RWPE1 (cell line): Measurements from ENCODE around the gene FGF12.

Experiments used
- CTCF ChIA-PET: fragments of 350-600 bp; sonication (Branson Sonifier 250); formaldehyde crosslinking; extraction: SDS; loops from one replicate; lab custom pipeline; 2021; lab: Yijun Ruan, JAX
- POLR2A ChIA-PET: fragments of 400-600 bp; formaldehyde crosslinking; extraction: SDS; loops from one replicate; lab custom pipeline; 2020; ENCODE audit warnings: antibody characterized with exemption; ENCODE audit not compliant: low non-redundant PET; lab: Yijun Ruan, JAX
- DNase-seq: peaks from one replicate; pipeline ENCODE4 v3.0.0; 2012; ENCODE audit warnings: low spot score
- H3K27ac ChIP-seq: fragments of 450-650 bp; 2 replicates; pipeline ENCODE4 v1.5.1; 2017
- CTCF ChIP-seq: fragments of 450-650 bp; conservative IDR thresholded peaks from 2 replicates; pipeline ENCODE4 v1.5.1; 2017; ENCODE audit warnings: low read depth, mild to moderate bottlenecking

Gene FGF12

GRCh38 chr3:192449036-192449435, 278.3 kb downstream of the FGF12 start:
- TF ChIP-seq CTCF, result 0 out of 2 replicates have a peak, but pooled peaks have one; percentile 15
- no peak overlapping the region for H3K27ac ChIP-seq
- POLR2A ChIA-PET, result no interaction called here
- CTCF ChIA-PET, result interaction anchor here (0.6 kb wide), 1 partner anchor 233 kb away, joined by 4 read pairs; no protein-coding TSS in a partner anchor
- DNase-seq, result no peak

GRCh38 chr3:192445770-192446644, 281.3 kb downstream of the FGF12 start:
- DNase-seq, result no peak
- TF ChIP-seq CTCF, result no peak
- no peak overlapping the region for H3K27ac ChIP-seq
- POLR2A ChIA-PET, result no interaction called here
- CTCF ChIA-PET, result interaction anchor here (0.6 kb wide), 1 partner anchor 212 kb away, joined by 9 read pairs; no protein-coding TSS in a partner anchor

GRCh38 chr3:192444791-192445106, 282.6 kb downstream of the FGF12 start:
- CTCF ChIA-PET, result interaction anchor here (0.6 to 1.8 kb wide), 19 partner anchors 8 to 1633 kb away, joined by 3 to 15 read pairs (median 3); no protein-coding TSS in a partner anchor
- no peak overlapping the region for H3K27ac ChIP-seq
- DNase-seq, result no peak
- peak; percentile 79 for TF ChIP-seq CTCF
- POLR2A ChIA-PET, result no interaction called here

GRCh38 chr3:192444096-192444790, 283.1 kb downstream of the FGF12 start:
- DNase-seq, result peak; percentile 54
- ChIA-PET CTCF (interaction anchor here (0.5 to 1.8 kb wide), 33 partner anchors 9 to 1632 kb away, joined by 3 to 15 read pairs (median 3); no protein-coding TSS in a partner anchor), POLR2A (no interaction called here)
- no peak overlapping the region for H3K27ac ChIP-seq
- peak; percentile 97 for TF ChIP-seq CTCF

GRCh38 chr3:192435241-192435640, 292.1 kb downstream of the FGF12 start:
- ChIA-PET POLR2A (no interaction called here), CTCF (interaction anchor here (0.6 to 0.9 kb wide), 2 partner anchors 9 to 13 kb away, joined by 5 to 8 read pairs; no protein-coding TSS in a partner anchor)
- TF ChIP-seq CTCF, result no peak
- H3K27ac ChIP-seq, result no peak overlapping the region
- DNase-seq, result no peak

GRCh38 chr3:192434186-192434585, 293.2 kb downstream of the FGF12 start:
- DNase-seq, result no peak
- ChIA-PET POLR2A (no interaction called here), CTCF (interaction anchor here (0.6 kb wide), 1 partner anchor 61 kb away, joined by 4 read pairs; no protein-coding TSS in a partner anchor)
- no peak overlapping the region for H3K27ac ChIP-seq
- TF ChIP-seq CTCF, result no peak
